Neutrophil (primary cell): ENCODE data around the gene C2CD4C.
"Not testable (repeated sequence)": the region's sequence is repeated elsewhere in the genome, so short reads cannot be mapped to it uniquely, and the experiment has no call there.

Source experiments
- H3K27ac ChIP-seq: fragments of 200-600 bp; sonication (generic); 2 replicates; pipeline ENCODE4 v1.5.1; 2016; ENCODE audit warnings: mild to moderate bottlenecking, moderate library complexity
- H3K27me3 ChIP-seq: fragments of 200-600 bp; sonication (generic); 2 replicates; pipeline ENCODE4 v1.6.0; 2016; ENCODE audit warnings: mild to moderate bottlenecking
- H3K36me3 ChIP-seq: fragments of 200-600 bp; sonication (generic); 2 replicates; pipeline ENCODE4 v1.5.1; 2017
- H3K4me1 ChIP-seq, 2 experiments: fragments of 200-600 bp in 1 of 2; sonication (generic) in 1 of 2; 1 replicate in 1 of 2; 2 replicates in 1 of 2; pipeline versions ENCODE4 v1.5.1 to v1.6.1; 2013 to 2016; ENCODE audit warnings: low read depth in 1 of 2, low read length in 1 of 2, mild to moderate bottlenecking in 1 of 2, moderate library complexity in 1 of 2; ENCODE audit not compliant: control insufficient read depth in 1 of 2, insufficient read depth in 1 of 2
- H3K4me3 ChIP-seq, 2 experiments: fragments of 200-600 bp in 1 of 2; sonication (generic) in 1 of 2; 1 replicate in 1 of 2; 2 replicates in 1 of 2; pipeline ENCODE4 v1.5.1; 2013 to 2016; ENCODE audit warnings: low read depth in 1 of 2, low read length in 1 of 2, mild to moderate bottlenecking in 1 of 2, moderate library complexity in 1 of 2
- H3K9me3 ChIP-seq: fragments of 200-600 bp; sonication (generic); 2 replicates; pipeline ENCODE4 v1.5.1; 2016
- TF ChIP-seq, protein P1 (sequence below): fragments of 200-600 bp; sonication (generic); IDR thresholded peaks from 2 replicates; pipeline ENCODE4 v1.5.1; 2016; ENCODE audit warnings: antibody characterized with exemption

Gene C2CD4C

DNA sequence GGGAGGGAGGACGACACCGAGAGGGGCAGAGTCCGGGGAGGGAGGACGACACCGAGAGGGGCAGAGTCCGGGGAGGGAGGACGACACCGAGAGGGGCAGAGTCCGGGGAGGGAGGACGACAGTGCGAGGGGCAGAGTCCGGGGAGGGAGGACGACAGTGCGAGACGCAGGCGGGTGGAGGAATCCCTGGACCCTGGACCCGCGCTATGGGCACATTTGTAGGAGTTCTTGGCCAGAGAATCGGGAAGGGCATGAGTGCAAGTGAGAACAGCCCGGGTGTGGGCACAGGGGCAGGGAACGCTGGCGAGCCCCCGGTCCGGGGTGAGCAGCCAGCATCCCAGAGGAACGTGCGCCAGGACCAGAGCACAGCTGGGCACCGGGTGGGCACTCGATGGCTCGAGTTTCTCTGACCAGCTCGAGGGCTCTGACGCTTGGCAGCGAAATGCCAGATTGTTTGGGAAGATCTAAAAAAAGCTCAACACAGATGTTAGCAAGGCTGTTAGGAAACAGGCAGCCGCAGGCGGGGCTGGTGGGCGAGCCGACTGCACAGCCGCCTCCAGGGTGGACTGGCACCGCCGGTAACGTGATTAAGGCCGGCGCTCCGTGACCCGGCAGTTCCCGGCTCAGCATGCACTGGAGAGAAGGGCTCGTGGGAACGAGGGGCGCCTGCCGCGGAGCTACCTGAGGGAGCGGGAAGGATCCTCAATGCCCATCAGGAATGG lies 17.9 kb upstream of the C2CD4C start:
- no peaks in the 10 kb centered on the region for H3K9me3 ChIP-seq
- H3K27me3 ChIP-seq = no peaks in the 10 kb centered on the region
- H3K4me1 ChIP-seq = no peaks in the 10 kb centered on the region
- TF ChIP-seq, protein P1, sequence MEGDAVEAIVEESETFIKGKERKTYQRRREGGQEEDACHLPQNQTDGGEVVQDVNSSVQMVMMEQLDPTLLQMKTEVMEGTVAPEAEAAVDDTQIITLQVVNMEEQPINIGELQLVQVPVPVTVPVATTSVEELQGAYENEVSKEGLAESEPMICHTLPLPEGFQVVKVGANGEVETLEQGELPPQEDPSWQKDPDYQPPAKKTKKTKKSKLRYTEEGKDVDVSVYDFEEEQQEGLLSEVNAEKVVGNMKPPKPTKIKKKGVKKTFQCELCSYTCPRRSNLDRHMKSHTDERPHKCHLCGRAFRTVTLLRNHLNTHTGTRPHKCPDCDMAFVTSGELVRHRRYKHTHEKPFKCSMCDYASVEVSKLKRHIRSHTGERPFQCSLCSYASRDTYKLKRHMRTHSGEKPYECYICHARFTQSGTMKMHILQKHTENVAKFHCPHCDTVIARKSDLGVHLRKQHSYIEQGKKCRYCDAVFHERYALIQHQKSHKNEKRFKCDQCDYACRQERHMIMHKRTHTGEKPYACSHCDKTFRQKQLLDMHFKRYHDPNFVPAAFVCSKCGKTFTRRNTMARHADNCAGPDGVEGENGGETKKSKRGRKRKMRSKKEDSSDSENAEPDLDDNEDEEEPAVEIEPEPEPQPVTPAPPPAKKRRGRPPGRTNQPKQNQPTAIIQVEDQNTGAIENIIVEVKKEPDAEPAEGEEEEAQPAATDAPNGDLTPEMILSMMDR = no peak
- H3K27ac ChIP-seq = no peak overlapping the region
- H3K4me3 ChIP-seq = no peak overlapping the region
- no peaks in the 10 kb centered on the region for H3K36me3 ChIP-seq

DNA sequence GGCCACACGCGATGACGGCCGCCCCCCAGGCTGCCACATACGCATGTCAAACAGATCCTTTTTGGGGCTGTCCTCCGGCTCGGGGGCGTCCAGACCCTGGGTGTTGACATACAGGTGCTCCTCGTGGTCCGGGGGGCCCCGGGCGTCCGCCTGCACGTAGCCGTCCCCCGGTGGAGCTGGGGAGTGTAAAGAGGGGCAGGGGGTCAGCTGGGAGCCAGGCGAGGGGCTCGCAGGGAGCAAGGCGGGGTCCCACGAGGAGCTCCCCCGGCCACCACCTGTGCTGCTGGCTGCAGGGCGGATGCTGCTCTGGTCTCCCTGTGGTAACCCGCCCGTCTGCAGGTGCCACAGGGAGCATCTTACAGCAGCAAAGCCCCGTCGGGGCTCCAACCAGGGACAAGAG lies 16.1 kb upstream of the C2CD4C start:
- Histone ChIP-seq H3K27me3 (no peaks in the 10 kb centered on the region), H3K9me3 (no peaks in the 10 kb centered on the region), H3K27ac (no peak overlapping the region), H3K4me3 (no peak overlapping the region), H3K36me3 (no peaks in the 10 kb centered on the region), H3K4me1 (no peaks in the 10 kb centered on the region)
- TF ChIP-seq, protein P1 = no peak

DNA sequence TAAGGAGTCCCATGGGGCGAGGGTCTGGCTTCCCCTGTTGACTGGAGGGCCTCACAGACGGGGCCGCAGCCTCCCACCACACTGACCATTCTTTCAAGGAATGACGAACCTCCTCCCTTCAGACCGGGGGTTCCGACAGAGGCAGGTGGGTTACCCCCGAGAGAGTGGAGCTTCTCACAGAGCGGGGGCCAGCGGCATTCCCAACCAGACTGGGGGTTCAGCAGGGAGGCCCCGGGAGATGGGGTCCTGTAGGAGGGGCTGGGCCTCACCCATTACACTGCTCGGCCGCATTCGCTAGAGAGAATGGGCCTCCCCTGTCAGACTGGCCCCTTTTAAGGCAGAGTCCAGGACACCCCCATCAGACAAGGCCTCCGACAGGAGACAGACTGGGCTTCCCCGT lies 15.6 kb upstream of the C2CD4C start:
- H3K36me3 ChIP-seq = no peaks in the 10 kb centered on the region
- H3K4me3 ChIP-seq = no peak overlapping the region
- no peaks in the 10 kb centered on the region for H3K4me1 ChIP-seq
- H3K27ac ChIP-seq = no peak overlapping the region
- TF ChIP-seq, protein P1 = no peak
- H3K9me3 ChIP-seq = no peaks in the 10 kb centered on the region
- H3K27me3 ChIP-seq = no peaks in the 10 kb centered on the region

DNA sequence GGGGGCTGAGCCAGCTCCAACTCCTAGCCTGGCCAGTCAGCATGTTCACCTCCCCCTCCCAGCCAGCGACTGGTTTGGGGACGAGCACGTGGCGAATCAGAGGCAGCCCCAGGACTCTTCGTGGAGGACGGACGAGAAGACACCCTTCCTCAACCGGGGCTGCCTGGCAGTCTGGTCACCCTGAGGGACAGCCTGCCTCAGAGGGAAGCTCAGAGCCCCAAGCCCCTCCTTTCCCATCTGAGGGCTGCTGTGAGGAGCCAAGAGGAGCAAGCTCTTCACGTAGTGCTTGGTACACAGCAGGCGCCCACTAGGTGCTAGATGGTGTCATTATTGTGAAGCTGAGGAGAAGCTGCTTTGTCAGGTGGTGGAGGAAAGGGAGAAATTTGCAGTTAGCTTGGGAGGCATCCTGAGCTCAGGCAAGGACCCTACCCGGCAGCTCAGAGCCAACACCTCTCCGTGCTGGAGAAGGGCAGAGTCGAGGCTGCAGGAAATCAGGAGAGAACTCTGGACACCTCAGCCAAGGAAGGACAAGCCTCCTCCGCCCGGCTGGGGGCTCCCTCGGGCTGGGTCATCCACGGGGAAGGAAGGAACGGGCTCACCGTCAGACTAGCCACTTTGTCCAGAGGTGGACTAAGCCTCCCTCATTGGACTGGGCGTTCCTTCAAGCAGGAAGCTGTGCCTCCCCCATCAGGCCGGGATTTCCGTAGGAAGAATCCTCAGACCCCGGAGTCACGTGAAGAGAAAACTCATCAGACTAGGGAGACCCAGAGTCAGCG lies 14.9 kb upstream of the C2CD4C start:
- no peaks in the 10 kb centered on the region for H3K36me3 ChIP-seq
- H3K4me3 ChIP-seq = no peak overlapping the region
- H3K9me3 ChIP-seq = no peaks in the 10 kb centered on the region
- H3K27me3 ChIP-seq = no peaks in the 10 kb centered on the region
- no peak overlapping the region for H3K27ac ChIP-seq
- TF ChIP-seq, protein P1 = no peak
- no peaks in the 10 kb centered on the region for H3K4me1 ChIP-seq

DNA sequence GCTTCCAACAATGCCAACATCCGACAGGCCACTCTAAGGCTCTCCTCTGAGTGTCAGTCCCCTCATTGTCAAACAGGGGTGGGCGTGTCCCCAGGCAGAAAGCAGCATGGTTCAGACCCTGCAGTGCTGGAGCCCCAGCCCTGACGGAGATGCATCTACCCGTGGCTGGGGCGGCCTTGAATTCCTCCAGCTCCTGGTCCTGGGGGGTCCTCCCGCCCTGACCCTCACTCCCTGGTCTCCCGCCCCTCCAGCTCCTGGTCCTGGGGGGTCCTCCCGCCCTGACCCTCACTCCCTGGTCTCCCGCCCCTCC lies 13.9 kb upstream of the C2CD4C start:
- not testable (repeated sequence) for H3K27ac ChIP-seq, H3K4me1 ChIP-seq, H3K27me3 ChIP-seq, H3K4me3 ChIP-seq, H3K36me3 ChIP-seq, H3K9me3 ChIP-seq

DNA sequence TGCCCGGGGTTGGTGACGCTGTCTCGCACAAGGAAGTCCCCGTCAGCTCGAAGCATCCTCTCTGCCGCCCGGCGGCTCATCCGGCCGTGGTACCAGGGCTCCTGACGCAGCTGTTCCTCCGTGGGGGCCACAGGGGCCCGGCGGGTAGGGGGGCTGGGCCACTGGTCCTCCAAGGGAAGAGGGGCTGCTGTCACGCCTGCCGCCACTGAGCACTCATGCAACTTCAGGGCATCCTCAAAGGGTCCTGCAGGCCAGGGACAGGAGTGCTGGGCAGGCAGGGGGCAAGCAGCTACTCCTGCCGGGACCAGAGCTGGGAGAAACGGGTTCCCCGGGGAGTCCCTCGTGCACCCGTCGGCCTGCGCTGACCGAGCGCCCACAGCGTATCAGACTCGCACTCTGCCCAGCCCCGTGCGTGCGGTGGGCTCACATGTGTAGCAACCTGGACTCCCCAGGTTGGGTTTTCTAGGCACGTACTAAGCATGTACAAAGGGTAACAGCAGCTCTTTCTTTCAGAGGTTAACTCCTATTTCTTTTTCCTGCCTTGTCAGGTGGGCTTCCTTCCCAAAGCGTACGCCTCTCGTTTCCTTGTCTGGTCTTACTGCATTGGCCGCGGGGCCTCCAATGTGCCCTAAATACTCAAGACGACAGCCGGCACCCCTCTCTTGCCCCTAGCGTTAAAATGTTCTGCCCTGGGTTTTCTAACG lies 13.4 kb upstream of the C2CD4C start:
- Histone ChIP-seq H3K27ac (no peak overlapping the region), H3K36me3 (no peaks in the 10 kb centered on the region), H3K27me3 (peaks cover 8% of the 10 kb centered on the region), H3K4me1 (no peaks in the 10 kb centered on the region), H3K4me3 (no peak overlapping the region), H3K9me3 (no peaks in the 10 kb centered on the region)
- TF ChIP-seq, protein P1 = no peak
